ENCODE measurements around the gene C9orf78. TPM values are rescaled to one million over a fixed set of nuclear protein-coding genes. Genes with fewer than 3 reads are reported as not detected.
A peak's percentile ranks its signal among the peaks of the same experiment; 100 is the strongest.

C9orf78 gene
- total and polyA plus RNA-seq, 9 of the 15 experiments (the other 6 are each of a cell fraction or from before 2014, with no cell fraction given) = 94.6 to 266 (median 202) TPM

GRCh38 chr9:129815278-129815677 lies 19.8 kb downstream of the C9orf78 start:
- CTCF ChIA-PET (ENCODE audit: low intra/inter-chr PET ratio) = no interaction called here
- H3K4me1 ChIP-seq (replicated peaks in 1 of 2; ENCODE audit: control insufficient read depth in 2 of 2, insufficient read depth in 2 of 2, low read length in 2 of 2) = peaks cover 4 to 13% of the 10 kb centered on the region in 2 experiments; a peak in 3 of 5 replicates
- no peak overlapping the region for H2AFZ ChIP-seq (ENCODE audit: low read depth, low read length)
- intact Hi-C loops (cut with micrococcal nuclease) (no loop called here), in situ Hi-C loops (cut with MboI) (no loop called here)
- no peaks in the 10 kb centered on the region for H3K9me3 ChIP-seq (replicated peaks; ENCODE audit: control insufficient read depth, insufficient read depth, low read depth, low read length)
- no peak overlapping the region; the same call in 2 of the 3 replicates for H3K27ac ChIP-seq (ENCODE audit: extremely low read depth, low read depth, low read length)
- DNase-seq (ENCODE audit: extremely low read depth in 1 of 4, low spot score in 3 of 4) = no peak
- no peak; the same call in 2 of the 3 replicates for ATAC-seq
- H4K20me1 ChIP-seq (replicated peaks; ENCODE audit: control insufficient read depth, insufficient read depth, low read length) = peaks cover 8% of the 10 kb centered on the region
- no peak for TF ChIP-seq GATA2 (CRISPR knock-in tag; IDR thresholded peaks at IDR 0.05)
- no peak for TF ChIP-seq TAF15 (IDR thresholded peaks at IDR 0.05; ENCODE audit: low read depth, low read length)
- no peak for TF ChIP-seq MBD1 (CRISPR knock-in tag; IDR thresholded peaks at IDR 0.05)
- no peak for TF ChIP-seq HSF4 (CRISPR knock-in tag; IDR thresholded peaks at IDR 0.05; ENCODE audit: borderline replicate concordance)
- TF ChIP-seq JUNB (CRISPR knock-in tag; conservative IDR thresholded peaks at IDR 0.05) = no peak
- TF ChIP-seq LARP7 (IDR thresholded peaks at IDR 0.05) = no peak
- no peak for TF ChIP-seq BCOR (IDR thresholded peaks at IDR 0.05)
- TF ChIP-seq, protein P1, sequence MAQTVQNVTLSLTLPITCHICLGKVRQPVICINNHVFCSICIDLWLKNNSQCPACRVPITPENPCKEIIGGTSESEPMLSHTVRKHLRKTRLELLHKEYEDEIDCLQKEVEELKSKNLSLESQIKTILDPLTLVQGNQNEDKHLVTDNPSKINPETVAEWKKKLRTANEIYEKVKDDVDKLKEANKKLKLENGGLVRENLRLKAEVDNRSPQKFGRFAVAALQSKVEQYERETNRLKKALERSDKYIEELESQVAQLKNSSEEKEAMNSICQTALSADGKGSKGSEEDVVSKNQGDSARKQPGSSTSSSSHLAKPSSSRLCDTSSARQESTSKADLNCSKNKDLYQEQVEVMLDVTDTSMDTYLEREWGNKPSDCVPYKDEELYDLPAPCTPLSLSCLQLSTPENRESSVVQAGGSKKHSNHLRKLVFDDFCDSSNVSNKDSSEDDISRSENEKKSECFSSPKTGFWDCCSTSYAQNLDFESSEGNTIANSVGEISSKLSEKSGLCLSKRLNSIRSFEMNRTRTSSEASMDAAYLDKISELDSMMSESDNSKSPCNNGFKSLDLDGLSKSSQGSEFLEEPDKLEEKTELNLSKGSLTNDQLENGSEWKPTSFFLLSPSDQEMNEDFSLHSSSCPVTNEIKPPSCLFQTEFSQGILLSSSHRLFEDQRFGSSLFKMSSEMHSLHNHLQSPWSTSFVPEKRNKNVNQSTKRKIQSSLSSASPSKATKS (CRISPR knock-in tag; IDR thresholded peaks at IDR 0.05) = no peak
- peak; percentile 63 for TF ChIP-seq POLR2G (IDR thresholded peaks at IDR 0.05; ENCODE audit: low read depth, low read length)
- POLR2A ChIA-PET = no interaction called here
- H3K79me2 ChIP-seq (ENCODE audit: control insufficient read depth, insufficient read depth, low read length) = peaks cover under 1% of the 10 kb centered on the region; the same call in 1 of the 3 replicates
- FAIRE-seq = no peak
- 89% methylated on average over 11 of the region's 11 CpGs for WGBS (ENCODE audit: insufficient coverage, low coverage, missing lambda C conversion rate)
- peak overlapping the region in 1 of 2 experiments; percentile 77; a peak in 2 of 4 replicates for H3K9ac ChIP-seq (ENCODE audit: insufficient read depth in 1 of 2, low read depth in 2 of 2, low read length in 2 of 2)
- no peaks in the 10 kb centered on the region for H3K27me3 ChIP-seq (ENCODE audit: control insufficient read depth in 2 of 2, insufficient read depth in 2 of 2, low read length in 2 of 2)
- H3K9me1 ChIP-seq (ENCODE audit: control insufficient read depth, insufficient read depth, low read length) = no peaks in the 10 kb centered on the region
- H3K4me3 ChIP-seq = no peak overlapping the region
- peaks cover 84% of the 10 kb centered on the region for H3K36me3 ChIP-seq (ENCODE audit: control insufficient read depth, insufficient read depth, low read length)
- no peak overlapping the region for H3K4me2 ChIP-seq (ENCODE audit: insufficient read depth, low read length)
- BruUV-seq (replicated peaks) = no TSS peak
